GM19035 (cell line): Measurements from ENCODE around the gene KIAA0040.
A peak's percentile ranks its signal among the peaks of the same experiment; 100 is the strongest.

ENCODE experiments used
- ATAC-seq: cut with Tn5 transposase; IDR thresholded peaks from one replicate; pipeline ENCODE4 v1.9.1; 2021; ENCODE audit not compliant: unreplicated experiment

Gene KIAA0040

GRCh38 chr1:175203570-175204068 is 11.0 kb upstream of the KIAA0040 start:
- no peak for ATAC-seq

GRCh38 chr1:175200678-175201521 is 8.3 kb upstream of the KIAA0040 start:
- ATAC-seq = no peak

- ATAC-seq = no peak
These were observed 5.8 kb upstream of the KIAA0040 start for GRCh38 chr1:175198332-175198731.

GRCh38 chr1:175197531-175197930 is 5.0 kb upstream of the KIAA0040 start:
- no peak for ATAC-seq

GRCh38 chr1:175195798-175196197 is 3.2 kb upstream of the KIAA0040 start:
- ATAC-seq = no peak

- no peak for ATAC-seq
These were observed 2.7 kb upstream of the KIAA0040 start for GRCh38 chr1:175195281-175195680.

GRCh38 chr1:175193527-175193910 is 943 bp upstream of the KIAA0040 start:
- no peak for ATAC-seq

- ATAC-seq = no peak
These were observed 406 bp downstream of the KIAA0040 start for GRCh38 chr1:175192111-175192629.

- ATAC-seq = peak; percentile 24
These were observed 917 bp downstream of the KIAA0040 start for GRCh38 chr1:175191659-175192058.

- ATAC-seq = peak; percentile 66
These were observed 3.6 kb downstream of the KIAA0040 start for GRCh38 chr1:175188936-175189335.

GRCh38 chr1:175186433-175187160 is 6.0 kb downstream of the KIAA0040 start:
- no peak for ATAC-seq

- no peak for ATAC-seq
These were observed 6.7 kb downstream of the KIAA0040 start for GRCh38 chr1:175185903-175186302.

- ATAC-seq = no peak
These were observed 9.0 kb downstream of the KIAA0040 start for GRCh38 chr1:175183586-175183985.

GRCh38 chr1:175182201-175182746 is 10.3 kb downstream of the KIAA0040 start:
- no peak for ATAC-seq

- ATAC-seq = no peak
These were observed 12.6 kb downstream of the KIAA0040 start for GRCh38 chr1:175179837-175180590.

- ATAC-seq = no peak
These were observed 14.1 kb downstream of the KIAA0040 start for GRCh38 chr1:175178456-175178855.

- ATAC-seq = no peak
These were observed 14.5 kb downstream of the KIAA0040 start for GRCh38 chr1:175178056-175178455.

GRCh38 chr1:175176246-175176645 is 16.3 kb downstream of the KIAA0040 start:
- ATAC-seq = no peak

- ATAC-seq = peak; percentile 66
These were observed 18.1 kb downstream of the KIAA0040 start for GRCh38 chr1:175174309-175175102.

- no peak for ATAC-seq
These were observed 19.0 kb downstream of the KIAA0040 start for GRCh38 chr1:175173531-175173930.
